Measurements from ENCODE around the gene KLHL26.
"Not testable (repeated sequence)": the region's sequence is repeated elsewhere in the genome, so short reads cannot be mapped to it uniquely, and the experiment has no call there.

KLHL26 gene, protein sequence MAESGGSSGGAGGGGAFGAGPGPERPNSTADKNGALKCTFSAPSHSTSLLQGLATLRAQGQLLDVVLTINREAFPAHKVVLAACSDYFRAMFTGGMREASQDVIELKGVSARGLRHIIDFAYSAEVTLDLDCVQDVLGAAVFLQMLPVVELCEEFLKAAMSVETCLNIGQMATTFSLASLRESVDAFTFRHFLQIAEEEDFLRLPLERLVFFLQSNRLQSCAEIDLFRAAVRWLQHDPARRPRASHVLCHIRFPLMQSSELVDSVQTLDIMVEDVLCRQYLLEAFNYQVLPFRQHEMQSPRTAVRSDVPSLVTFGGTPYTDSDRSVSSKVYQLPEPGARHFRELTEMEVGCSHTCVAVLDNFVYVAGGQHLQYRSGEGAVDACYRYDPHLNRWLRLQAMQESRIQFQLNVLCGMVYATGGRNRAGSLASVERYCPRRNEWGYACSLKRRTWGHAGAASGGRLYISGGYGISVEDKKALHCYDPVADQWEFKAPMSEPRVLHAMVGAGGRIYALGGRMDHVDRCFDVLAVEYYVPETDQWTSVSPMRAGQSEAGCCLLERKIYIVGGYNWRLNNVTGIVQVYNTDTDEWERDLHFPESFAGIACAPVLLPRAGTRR

DNA sequence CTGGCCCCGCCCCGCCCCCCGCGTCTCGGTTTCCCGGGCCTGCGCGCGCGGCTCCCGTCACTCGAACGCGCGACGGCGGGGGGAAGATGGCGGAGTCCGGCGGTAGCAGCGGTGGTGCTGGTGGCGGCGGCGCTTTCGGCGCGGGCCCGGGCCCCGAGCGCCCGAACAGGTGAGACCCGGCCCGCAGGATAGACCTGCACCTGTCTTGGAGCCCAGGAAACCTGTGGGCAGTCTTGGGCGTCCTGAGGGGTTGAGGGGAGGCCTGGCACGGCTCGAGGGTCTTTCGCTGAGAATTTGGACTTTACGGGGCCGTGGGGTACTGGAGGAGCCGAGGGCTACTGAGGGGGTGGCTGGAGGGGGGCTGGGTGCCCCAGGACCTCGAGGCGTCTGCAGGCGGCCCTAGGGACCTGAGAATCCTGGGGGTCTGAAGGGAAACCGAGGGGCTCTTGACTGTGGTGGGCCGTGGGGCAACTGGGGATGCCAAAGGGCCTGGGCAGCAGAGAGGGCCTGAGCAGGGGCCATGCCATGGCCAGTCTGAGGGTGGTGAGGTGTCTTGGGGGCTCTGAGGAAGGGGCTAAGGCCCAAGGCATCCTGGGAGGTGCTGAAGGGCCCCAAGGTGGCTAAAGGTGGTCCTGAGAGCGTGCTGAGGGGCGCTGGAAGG, at the start of gene KLHL26:
TSS of gene KLHL26 (plus strand) at position 60 of the 661 bp plus-strand sequence. CDS start at position 87, 27 bp downstream.
- no peak for DNase-seq

DNA sequence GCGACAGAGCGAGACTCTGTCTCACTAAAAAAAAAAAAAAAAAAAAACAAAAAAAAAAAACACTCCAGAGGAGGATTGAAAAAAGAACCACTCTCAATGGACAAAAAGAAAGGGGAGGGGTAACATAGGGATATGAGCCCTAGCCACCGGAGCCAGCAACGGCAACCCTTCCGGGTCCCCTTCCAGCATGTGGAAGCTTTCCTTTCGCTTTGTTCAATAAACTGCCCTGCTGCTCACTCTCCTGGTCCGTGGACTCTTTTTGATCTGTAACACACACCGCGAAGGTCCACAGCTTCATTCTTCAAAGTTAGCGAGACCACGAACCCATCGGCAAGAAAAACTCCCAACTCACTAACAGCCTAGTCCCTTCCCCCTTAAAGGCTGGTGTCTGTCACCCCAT, 49.3 kb upstream of the KLHL26 start:
- DNase-seq, result no peak

DNA sequence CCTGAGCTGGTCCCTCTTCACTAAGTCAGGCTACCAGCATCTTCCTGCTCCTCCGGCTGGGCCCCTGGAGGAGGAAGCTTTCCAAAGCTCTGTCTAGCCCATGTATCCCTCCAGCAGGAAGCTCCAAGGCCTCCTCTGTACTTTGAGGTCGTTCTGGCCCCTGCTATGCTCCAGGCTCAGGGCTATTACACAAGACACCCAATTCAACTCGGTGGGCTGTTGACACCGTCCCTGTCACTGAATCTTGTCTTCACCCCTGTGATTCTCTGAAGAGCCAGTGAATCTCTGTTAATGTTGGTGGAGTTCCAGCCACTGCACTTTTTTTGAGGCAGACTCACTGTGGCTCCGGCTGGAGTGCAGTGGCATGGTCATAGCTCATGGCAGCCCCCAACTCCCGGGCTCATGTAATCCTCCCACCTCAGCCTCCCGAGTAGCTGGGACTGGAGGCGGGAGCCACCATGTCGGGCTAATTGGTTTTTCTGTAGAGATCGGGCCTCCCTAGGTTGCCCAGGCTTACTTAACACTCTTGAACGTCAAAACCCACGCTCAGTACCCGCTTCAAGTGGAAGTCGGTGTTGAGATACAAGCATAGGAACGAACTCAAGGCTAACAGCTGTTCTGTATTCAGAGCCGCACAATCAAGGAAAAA, 48.7 kb upstream of the KLHL26 start:
- no peak for DNase-seq

DNA sequence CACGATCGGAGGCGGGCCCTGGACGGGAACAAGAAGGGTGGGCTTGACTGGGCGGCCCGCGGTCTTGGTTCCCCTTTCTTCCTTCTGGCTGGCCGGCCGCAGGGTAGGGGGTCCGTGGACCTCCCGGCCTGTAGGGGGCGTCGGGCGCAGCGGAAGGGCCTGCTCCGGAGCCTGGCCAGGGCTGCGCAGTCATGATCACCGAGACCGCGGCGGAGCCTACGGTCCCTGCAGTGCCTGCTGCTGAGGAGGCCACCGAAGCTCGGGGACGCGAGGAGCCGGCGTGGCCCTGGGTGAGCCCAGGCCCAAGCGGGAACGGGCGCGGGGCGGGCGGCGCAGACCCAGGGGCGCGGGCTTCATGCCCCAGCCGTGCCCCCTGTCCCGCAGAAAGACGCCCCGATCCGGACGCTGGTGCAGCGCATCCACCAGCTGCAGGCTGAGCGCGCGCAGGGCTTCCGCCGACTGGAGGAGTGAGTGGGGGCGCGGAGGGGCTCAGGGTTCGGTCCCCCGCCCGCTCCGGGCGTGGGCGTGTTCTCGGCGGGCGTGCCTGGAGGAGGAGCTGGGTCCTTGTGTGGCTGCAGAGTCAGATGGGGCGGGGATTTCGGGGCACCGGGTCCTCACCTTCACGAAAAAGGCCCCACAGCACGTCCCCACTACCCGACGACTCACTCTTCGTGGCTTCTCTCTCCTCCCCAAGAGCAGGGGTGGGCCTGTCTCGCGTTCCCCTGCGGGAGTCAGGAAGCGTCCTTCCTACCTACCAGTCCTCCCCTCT, 48.0 kb upstream of the KLHL26 start, which contains the start of gene REX1BD:
TSS of gene REX1BD (plus strand) at position 188 of the 769 bp plus-strand sequence. CDS start at position 192, 4 bp downstream.
- peak; percentile 87 for DNase-seq

DNA sequence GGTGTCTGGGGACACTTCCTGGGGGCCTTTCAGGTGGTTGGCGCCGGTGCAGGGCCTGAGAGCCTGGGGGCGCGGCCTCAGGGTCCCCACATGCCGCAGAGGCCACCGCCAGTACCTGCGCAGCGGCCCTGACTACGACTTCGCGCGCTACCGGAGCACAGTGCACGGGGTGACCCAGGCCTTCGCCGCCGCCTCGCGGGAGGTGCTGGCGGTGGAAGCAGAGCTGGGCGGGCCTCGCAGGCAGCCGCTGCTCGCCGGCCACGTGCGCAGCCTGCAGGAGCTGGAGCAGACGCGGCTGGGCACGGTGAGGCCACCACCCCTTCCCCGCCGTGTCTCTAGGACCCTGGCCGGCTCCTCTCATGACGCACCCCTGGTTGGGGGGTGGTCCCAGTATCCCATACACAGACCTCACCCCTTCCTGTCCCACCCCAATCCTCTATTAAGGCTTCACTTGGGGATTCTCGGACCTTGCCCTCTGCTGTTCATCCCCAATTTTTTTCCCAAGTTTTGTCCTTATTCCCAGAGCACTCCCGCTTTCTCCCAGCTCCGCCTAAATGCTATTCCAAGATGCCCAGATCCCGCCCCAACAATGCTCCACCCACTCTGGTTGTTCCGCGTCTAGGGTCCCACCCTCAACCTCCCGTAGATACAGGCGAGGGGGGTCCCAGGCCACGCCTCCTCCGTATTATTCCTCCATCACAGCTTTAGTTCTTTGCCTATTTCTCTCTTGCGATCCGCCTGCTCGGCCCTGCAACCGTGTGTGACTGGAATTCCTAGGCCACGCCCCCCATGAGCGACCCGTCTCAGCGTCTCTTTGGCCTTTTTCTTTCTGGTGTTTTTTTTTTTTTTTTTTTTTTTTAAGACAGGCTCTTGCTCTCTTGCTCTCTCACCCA, 47.2 kb upstream of the KLHL26 start:
- peak; percentile 88 for DNase-seq

DNA sequence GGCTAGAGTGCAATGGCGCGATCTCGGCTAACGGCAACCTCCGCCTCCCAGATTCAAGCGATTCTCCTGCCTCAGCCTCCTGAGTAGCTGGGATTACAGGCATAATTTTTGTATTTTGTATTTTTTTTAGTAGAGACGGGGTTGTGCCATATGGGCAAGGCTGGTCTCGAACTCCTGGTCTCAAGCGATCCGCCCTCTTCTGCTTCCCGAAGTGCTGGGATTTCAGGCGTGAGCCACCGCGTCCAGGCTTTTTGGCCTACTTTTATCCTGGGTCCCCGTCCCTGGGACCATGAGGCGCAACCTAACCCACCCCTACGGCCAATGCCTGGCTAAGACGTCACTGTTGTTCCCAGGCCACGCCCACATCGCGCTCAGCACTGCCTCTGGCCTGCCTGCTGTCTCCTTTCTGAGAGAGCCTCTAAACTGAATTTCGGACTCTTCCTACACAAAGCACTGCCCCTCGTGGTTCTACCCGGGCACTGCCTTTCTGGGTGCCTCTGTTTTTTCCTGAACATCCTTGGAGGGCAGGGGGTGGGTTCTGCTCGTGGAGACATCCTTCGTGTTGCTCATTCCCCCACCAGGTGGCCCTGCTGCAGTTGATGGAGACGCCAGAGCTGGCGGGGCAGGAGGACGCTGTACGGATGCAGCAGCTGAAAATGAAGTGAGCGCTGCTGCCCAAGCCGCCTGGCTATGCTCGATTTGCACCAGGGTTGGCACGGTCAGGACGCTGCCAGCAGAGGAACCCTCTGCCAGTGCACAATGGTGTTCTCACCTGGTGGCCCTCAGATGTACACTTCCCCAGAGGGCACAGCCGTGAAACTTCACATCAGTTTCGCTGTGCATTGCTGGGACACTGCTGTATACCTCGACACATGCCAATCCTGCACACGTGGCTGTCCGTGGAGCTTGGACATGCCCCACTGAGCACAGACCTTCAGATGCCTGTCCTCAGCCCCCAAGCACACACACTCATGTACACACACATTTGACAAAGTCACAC, 46.3 kb upstream of the KLHL26 start:
- peak; percentile 65 for DNase-seq

DNA sequence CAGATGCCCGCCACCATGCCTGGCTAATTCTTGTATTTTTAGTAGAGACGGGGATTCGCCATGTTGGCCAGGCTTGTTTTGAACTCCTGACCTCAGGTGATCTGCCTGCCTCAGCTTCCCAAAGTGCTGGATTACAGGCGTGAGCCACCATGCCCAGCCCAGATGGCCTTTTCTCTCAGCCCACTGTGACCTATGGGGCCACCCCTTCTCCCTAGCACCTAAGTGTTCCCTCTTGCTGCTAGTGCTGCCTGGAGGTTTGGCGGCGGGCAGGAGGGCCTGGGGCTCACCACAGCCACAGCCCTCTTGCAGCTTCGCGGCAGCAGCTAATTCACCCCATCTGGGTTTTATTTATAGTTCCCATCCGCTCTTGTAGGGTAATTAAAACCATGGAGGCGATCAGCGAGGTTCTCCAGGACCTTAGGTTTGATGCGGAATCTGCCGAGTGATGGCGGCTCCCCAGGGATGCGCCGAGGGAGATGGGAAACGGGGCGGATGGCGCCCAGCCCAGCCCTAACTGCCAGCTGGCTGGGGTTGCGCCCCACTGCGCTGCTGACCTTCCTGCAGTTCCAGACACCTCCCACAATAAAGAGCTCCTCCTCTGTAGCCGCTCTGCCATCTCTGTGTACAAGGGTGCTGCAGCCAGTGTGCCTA, 45.0 kb upstream of the KLHL26 start:
- DNase-seq, result no peak

DNA sequence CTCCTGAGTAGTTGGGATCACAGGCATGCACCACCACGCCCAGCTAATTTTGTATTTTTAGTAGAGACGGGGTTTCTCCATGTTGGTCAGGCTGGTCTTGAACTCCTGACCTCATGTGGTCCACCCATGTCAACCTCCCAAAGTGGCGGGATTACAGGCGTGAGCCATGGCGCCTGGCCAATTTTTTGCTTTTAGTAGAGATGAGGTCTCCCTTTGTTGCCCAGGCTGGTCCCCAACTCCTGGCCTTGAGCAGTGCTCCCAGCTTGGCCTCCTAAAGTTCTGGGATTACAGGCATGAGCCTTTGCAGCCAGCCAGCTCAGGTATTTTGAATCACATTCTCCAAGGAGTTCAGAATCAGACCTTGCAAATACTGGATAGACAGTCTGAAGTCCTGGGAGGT, 44.1 kb upstream of the KLHL26 start:
- not testable (repeated sequence) for DNase-seq

DNA sequence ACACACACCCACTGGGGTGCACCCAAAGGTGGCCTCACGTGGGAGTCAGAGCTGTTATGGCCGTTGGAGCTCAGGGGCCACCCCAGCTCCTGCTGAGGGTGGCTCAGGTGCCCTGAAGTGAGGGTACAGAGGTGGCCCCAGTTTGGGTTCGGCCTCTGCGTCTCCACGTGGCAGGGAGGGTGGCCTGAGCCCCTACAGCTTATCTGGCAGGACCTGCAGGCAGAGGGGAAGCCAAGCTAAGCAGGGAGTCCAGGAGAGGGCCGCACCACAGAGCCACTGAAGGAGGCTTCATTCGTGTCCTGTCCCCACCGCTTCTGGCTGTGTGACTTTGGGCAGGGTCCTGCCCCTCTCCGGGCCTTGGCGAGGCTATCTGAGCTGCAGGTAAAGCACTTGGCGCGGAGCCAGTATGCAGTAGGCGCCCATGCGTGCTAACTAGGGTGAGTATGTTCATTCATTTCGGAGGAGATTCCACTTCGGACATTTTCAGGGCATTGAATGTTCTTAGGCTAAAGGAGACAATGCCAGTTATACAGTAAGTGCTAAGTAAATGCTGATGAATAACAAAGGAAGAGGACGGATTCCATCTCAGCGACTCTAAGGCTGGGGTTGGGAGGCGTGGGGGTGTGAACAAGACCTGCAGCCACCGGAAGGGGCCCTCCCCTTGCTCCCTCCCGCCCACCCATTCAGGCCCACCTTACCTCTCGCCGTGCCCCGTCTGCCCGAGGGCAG, 43.3 kb upstream of the KLHL26 start:
- peak; percentile 50 for DNase-seq

DNA sequence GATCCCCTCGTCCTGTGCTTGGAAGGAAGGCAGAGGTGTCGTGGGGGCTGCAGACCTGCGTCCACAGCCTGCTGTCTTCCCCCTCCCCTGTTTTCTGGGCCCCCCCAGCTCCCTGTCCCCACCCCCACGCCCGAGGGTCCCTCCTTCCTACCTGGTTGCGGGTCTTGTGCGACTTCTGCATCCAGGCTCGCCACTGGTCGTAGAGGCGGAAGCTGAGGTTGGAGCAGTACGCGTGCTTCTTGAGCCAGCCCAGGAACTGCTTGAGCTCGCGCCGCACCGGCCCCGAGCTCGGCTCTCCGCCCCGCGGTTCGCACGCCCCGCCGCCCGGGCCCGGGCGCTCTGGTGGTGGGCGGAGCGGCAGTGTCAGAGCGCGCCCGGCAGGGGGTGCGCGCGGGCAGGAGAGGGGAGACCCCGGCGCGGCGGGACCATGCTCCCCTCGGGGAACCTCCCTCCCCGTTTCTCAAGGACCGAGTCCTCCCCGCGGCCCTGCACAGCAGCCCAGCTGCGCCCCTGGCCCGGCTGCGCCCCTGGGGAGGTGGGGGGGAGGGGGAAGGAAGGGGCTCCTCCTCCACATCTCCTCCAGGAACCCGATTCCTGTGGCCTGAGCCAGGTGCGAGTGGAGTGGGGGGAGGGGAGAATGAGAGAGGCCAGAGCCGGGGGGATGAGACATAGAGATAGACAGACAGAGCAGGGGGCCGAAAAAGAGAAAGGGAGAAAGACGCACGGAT, 42.6 kb upstream of the KLHL26 start:
- DNase-seq, result peak; percentile 87

DNA sequence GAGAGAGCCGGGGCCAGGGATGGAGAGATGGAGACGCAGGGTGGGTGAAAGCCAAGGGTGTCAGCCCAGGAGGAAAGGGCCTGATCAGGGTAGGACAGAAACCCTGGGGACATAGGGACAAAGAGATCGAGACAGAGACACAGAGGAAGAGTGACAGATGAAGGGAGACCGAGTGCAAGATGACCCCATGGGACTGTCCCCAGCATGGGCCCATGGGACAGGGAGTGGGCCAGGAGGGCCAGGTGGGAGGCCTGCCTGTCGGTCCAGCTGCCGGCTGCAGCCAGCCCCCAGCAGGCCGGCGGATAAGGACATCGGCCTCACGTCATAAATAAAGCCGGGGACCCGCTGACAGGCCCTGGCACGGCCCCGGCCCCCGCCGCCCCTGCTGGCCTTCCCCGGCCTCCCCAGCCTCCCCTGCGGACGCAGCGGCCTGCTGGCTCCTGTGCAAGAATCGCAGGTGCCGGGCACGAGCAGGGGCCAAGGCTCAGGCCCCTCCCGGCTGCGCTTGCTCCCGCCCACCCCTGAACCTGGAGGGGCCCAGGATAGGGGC, 41.9 kb upstream of the KLHL26 start:
- DNase-seq, result no peak

DNA sequence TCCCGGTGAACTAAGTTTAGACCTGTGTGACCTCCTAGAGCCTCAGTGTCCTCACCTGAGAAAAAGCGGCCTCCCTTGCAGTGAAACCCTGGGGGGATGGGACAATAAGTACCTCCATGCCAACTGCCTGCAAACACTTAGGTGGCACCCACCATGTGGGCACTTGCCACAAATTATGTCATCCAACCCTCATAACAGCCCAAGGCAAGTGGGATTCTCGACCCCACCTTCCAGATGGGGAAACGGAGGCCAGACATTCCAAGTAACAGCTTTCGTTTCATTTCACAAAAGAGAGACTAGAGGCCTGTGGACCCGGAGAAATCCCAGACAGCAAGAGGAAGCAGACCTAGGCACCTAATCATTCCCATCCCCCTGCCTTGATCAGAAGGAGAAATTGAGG, 41.4 kb upstream of the KLHL26 start:
- no peak for DNase-seq

DNA sequence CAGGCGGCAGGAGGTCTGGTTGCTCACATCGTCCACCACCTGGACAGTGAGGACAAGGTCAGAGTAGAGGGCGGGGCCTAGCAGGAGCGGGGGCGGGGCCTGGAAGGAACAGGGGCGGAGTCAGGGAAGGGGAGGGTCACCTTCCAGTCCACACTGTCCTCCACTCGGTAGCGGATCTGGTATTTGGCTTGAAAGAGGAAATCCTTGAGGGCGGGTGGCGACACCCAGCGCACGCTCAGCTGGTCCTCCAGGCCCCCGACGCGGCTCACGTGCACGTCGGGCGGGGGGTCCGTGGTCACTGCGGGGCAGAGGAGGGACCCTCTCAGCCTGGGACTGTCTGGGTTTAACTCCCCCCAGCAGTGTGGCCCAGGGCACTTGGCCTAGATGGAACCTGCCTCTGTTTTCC, 40.1 kb upstream of the KLHL26 start:
- peak; percentile 85 for DNase-seq

DNA sequence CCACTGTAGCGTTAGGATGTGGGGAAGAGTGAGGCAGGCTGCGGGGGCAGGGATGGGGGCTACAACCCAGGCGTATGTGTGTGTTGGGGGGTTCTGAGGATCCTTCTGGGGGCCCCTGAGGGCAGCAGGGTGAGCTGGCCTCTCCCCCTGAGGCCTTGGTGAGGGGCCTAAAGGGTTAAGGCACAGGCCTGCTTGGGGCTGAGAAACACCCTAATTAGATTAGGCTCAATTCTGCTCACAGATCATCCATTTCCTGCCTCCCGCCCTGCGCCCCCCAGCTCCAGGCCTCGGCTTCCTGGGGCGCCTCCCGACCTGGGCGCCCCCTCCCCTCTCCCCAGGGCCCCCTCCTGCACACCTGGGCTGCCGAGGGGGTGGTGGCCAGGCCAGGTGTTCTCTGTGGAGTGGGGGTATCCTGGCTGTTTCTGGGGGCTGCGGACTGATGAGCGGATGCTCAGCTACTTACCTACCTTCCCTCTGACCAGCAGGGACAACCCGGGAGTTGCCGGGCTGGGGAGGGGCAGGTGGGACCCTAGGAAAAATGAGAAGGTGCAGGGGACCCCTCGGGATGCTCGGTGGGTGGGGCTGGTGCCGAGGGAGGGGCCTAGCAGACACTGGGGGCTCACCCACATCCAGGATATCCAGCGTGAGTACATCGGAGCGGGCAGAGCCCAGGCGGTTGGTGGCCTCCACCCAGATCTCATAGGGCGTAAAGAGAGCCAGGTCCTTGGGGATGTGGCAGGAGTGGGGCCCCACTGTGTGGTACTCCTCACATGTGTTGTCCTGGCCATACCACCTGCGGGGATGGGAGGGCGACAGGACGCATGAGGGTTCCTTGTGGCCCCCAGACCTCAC, 38.8 kb upstream of the KLHL26 start:
- DNase-seq, result no peak

DNA sequence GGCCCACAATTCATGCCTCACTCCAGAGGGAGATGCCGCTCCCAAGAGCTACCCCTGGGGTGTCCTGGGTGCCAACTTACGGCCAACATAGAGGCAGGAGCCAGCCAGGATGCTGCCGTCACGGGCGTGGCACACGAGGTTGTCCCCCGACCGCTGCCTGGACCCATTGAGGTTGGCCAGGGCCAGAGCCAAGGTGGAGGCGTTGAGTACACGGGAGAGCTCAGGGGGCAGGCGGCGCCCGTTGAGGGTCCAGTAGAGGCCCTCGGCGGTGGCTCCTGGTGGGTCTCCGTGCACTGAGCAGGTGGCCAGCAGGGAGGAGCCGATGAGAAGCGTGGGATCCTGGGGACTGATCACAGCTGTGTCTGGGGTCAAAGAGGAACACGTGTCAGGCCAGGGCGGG, 37.3 kb upstream of the KLHL26 start:
- DNase-seq, result no peak

DNA sequence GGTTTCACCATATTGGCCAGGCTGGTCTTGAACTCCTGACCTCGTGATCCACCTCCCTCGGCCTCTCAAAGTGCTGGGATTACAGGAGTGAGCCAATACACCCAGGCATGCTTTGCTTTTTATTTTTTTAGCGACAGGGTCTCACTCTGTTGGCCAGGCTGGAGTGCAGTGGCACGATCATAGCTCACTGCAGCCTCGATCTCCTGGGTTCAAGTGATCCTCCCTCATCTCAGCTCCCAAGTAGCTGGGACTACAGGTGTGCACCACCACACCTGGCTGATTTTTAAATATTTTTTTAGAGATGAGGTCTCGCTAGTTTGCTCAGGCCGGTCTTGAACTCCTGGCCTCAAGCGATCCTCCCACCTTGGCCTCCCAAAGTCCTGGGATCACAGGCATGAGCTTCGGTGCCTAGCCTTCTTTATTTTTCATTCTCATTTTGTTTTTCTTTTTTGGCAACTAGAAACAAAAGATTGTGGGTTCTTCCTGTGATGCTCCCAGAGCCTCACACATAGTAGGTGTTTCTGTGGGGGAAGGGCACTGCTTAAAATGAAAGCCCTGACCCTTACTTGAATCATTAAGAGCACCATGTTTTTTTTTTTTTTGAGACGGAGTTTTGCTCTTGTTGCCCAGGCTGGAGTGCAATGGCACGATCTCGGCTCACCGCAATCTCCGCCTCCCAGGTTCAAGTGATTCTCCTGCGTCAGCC, 36.0 kb upstream of the KLHL26 start:
- DNase-seq, result not testable (repeated sequence)
